ENCODE data around the gene KLHL2. TPM values are rescaled to one million over a fixed set of nuclear protein-coding genes. Genes with fewer than 3 reads are reported as not detected.
A peak's percentile ranks its signal among the peaks of the same experiment; 100 is the strongest.

The KLHL2 gene
- total and polyA plus RNA-seq, 2 donors (not counting 3 experiments of a cell fraction or from before 2014, with no cell fraction given) = 9.9 to 22.1 TPM

GRCh38 chr4:165332502-165332901 lies 125.1 kb downstream of the KLHL2 start:
- BruUV-seq (replicated peaks) = no TSS peak
- H2AFZ ChIP-seq (ENCODE audit: low read depth, low read length) = no peak overlapping the region
- TF ChIP-seq MAX (IDR thresholded peaks at IDR 0.05; ENCODE audit: insufficient read depth, insufficient read length) (no peak), FOS (IDR thresholded peaks at IDR 0.05; ENCODE audit: borderline replicate concordance, insufficient read depth, low read length) (no peak), MYC (IDR thresholded peaks at IDR 0.05; ENCODE audit: low read depth, low read length) (no peak), POLR2A (IDR thresholded peaks at IDR 0.05; ENCODE audit: low read depth, low read length) (no peak), CTCF (IDR thresholded peaks at IDR 0.05; ENCODE audit: extremely low read depth in 1 of 2, insufficient read depth in 1 of 2, low read depth in 1 of 2, low read length in 2 of 2) (no peak), EZH2 (IDR thresholded peaks at IDR 0.05; ENCODE audit: borderline replicate concordance, low read depth, low read length, severe bottlenecking) (no peak)
- dilution Hi-C loops (cut with MboI; ENCODE audit: extremely low pct_ligation_motif_present, low sequenced_read_pairs) (no loop called here), intact Hi-C loops (cut with micrococcal nuclease) (no loop called here)
- POLR2A ChIA-PET = no interaction called here
- H3K4me3 ChIP-seq (replicated peaks in 1 of 3; ENCODE audit: insufficient read depth in 1 of 3, low read depth in 1 of 3, low read length in 3 of 3) = peak overlapping the region in 1 of 3 experiments; percentile 15
- no peaks in the 10 kb centered on the region for H3K9me3 ChIP-seq (replicated peaks; ENCODE audit: control insufficient read depth, insufficient read depth, low read length)
- H3K9me1 ChIP-seq (replicated peaks; ENCODE audit: control insufficient read depth, extremely low read depth, insufficient read depth, low read length) = no peaks in the 10 kb centered on the region
- H3K9ac ChIP-seq (replicated peaks; ENCODE audit: extremely low read depth, insufficient read depth, low read length) = no peak overlapping the region
- H3K4me2 ChIP-seq (ENCODE audit: insufficient read depth, low read length) = peak overlapping the region; percentile 92
- peaks cover 99% of the 10 kb centered on the region for H3K79me2 ChIP-seq (ENCODE audit: control insufficient read depth, insufficient read depth, low read length)
- H3K27ac ChIP-seq (ENCODE audit: insufficient read depth, low read depth, low read length) = no peak overlapping the region
- peaks cover 0 to 17% of the 10 kb centered on the region in 2 experiments for H3K36me3 ChIP-seq (ENCODE audit: control insufficient read depth in 2 of 2, extremely low read depth in 1 of 2, insufficient read depth in 2 of 2, low read length in 2 of 2)
- H3K4me1 ChIP-seq (ENCODE audit: control insufficient read depth, extremely low read depth, insufficient read depth, low read length) = peaks cover 47% of the 10 kb centered on the region
- DNase-seq (ENCODE audit: low read depth, low spot score) (no peak), FAIRE-seq (no peak)
- H4K20me1 ChIP-seq (replicated peaks; ENCODE audit: control insufficient read depth, extremely low read depth, insufficient read depth, low read length) = peaks cover 10% of the 10 kb centered on the region
- CTCF ChIA-PET = interaction anchor here (1.0 to 8.8 kb wide), 4 partner anchors 13 to 220 kb away, joined by 3 to 50 read pairs (median 5); partner anchors contain the start of gene TMEM192
- H3K27me3 ChIP-seq (ENCODE audit: control insufficient read depth in 2 of 2, insufficient read depth in 2 of 2, low read length in 2 of 2) = no peaks in the 10 kb centered on the region

Measured in endothelial cell of umbilical vein (primary cell).